Smooth muscle cell (in vitro differentiated cells): ENCODE data around the gene EXOSC7. TPM values are rescaled to one million over a fixed set of nuclear protein-coding genes. Genes with fewer than 3 reads are reported as not detected.

ENCODE experiments used
- DNase-seq: peaks from one replicate; lab custom pipeline; 2025; ENCODE audit not compliant: unreplicated experiment; lab: John Stamatoyannopoulos, UW
- H2AFZ ChIP-seq: fragments of 200-600 bp; sonication (generic); 2 replicates; pipeline ENCODE4 v1.6.0; 2016; ENCODE audit warnings: antibody characterized with exemption, low read depth, mild to moderate bottlenecking
- H3F3A ChIP-seq: fragments of 200-600 bp; sonication (generic); 2 replicates; pipeline ENCODE4 v1.6.0; 2017; ENCODE audit warnings: antibody characterized with exemption, low read depth
- H3K27ac ChIP-seq: fragments of 200-600 bp; sonication (generic); 2 replicates; pipeline ENCODE4 v1.5.1; 2016; ENCODE audit warnings: low read depth, mild to moderate bottlenecking
- H3K27me3 ChIP-seq: fragments of 200-600 bp; sonication (generic); 2 replicates; pipeline ENCODE4 v1.6.1; 2016; ENCODE audit warnings: low read depth, mild to moderate bottlenecking
- H3K36me3 ChIP-seq: fragments of 200-600 bp; sonication (generic); 2 replicates; pipeline ENCODE4 v1.5.1; 2016; ENCODE audit warnings: low read depth
- H3K4me1 ChIP-seq: fragments of 200-600 bp; sonication (generic); 2 replicates; pipeline ENCODE4 v1.5.1; 2016; ENCODE audit warnings: low read depth
- H3K4me2 ChIP-seq: fragments of 200-600 bp; sonication (generic); 2 replicates; pipeline ENCODE4 v1.6.0; 2016; ENCODE audit warnings: mild to moderate bottlenecking
- H3K4me3 ChIP-seq: fragments of 200-600 bp; sonication (generic); 2 replicates; pipeline ENCODE4 v1.5.1; 2016; ENCODE audit warnings: mild to moderate bottlenecking
- H3K79me2 ChIP-seq: fragments of 200-600 bp; sonication (generic); 2 replicates; pipeline ENCODE4 v1.6.0; 2016; ENCODE audit warnings: low read depth, mild to moderate bottlenecking
- H3K9ac ChIP-seq: fragments of 200-600 bp; sonication (generic); 2 replicates; pipeline ENCODE4 v1.6.0; 2016; ENCODE audit warnings: low read depth
- H3K9me3 ChIP-seq: fragments of 200-600 bp; sonication (generic); replicated peaks from 2 replicates; pipeline ENCODE4 v1.5.1; 2016; ENCODE audit warnings: low read depth
- H4K20me1 ChIP-seq: fragments of 200-600 bp; sonication (generic); 2 replicates; pipeline ENCODE4 v1.6.0; 2016; ENCODE audit warnings: low read depth
- CTCF ChIP-seq: fragments of 200-600 bp; sonication (generic); IDR thresholded peaks from 2 replicates; pipeline ENCODE4 v1.5.1; 2017; ENCODE audit warnings: borderline replicate concordance, mild to moderate bottlenecking, antibody characterized with exemption; ENCODE audit not compliant: insufficient read depth, poor library complexity, severe bottlenecking
- WGBS: methylation state at CpG from one replicate; pipeline ENCODE4 v1.1.7; 2016; ENCODE audit warnings: low lambda C conversion rate; 5-methylcytosine and 5-hydroxymethylcytosine counted together
- polyA plus RNA-seq: library from polyadenylated mRNA; unstranded; fragments of >200 nt; fragmentation: Nextera tagmentation; extraction: Ambion mirVana; gene quantifications from 2 replicates; pipeline ENCODE4 v1.2.1, GENCODE V29; 2016
- total RNA-seq: library from RNA; depleted of rRNA; stranded (reverse); fragments of >200 nt; gene quantifications from 2 replicates; pipeline ENCODE4 v1.2.3, GENCODE V29; 2014

Gene EXOSC7
- total and polyA plus RNA-seq, 2 experiments from 2014 or later, result 42.2 to 49.0 TPM

- WGBS, result 98% methylated on average over 5 of the region's 5 CpGs
- peaks cover 90% of the 10 kb centered on the region for H4K20me1 ChIP-seq
- no peaks in the 10 kb centered on the region for H3F3A ChIP-seq
- H3K27me3 ChIP-seq, result no peaks in the 10 kb centered on the region
- TF ChIP-seq CTCF, result no peak
- no peak overlapping the region for H2AFZ ChIP-seq
- no peak overlapping the region for H3K9ac ChIP-seq
- H3K79me2 ChIP-seq, result no peaks in the 10 kb centered on the region
- H3K36me3 ChIP-seq, result no peaks in the 10 kb centered on the region
- no peak overlapping the region for H3K27ac ChIP-seq
- DNase-seq, result no peak
- H3K9me3 ChIP-seq, result no peaks in the 10 kb centered on the region
- H3K4me1 ChIP-seq, result no peaks in the 10 kb centered on the region
- H3K4me3 ChIP-seq, result no peak overlapping the region
- H3K4me2 ChIP-seq, result no peak overlapping the region
Observed at GRCh38 chr3:44954304-44954703, 21.7 kb upstream of the EXOSC7 start.

- Histone ChIP-seq H3K79me2 (no peaks in the 10 kb centered on the region), H3K9me3 (no peaks in the 10 kb centered on the region), H3K27me3 (no peaks in the 10 kb centered on the region), H3K4me3 (no peak overlapping the region), H2AFZ (no peak overlapping the region), H3F3A (no peaks in the 10 kb centered on the region), H3K4me2 (no peak overlapping the region), H3K36me3 (no peaks in the 10 kb centered on the region), H3K4me1 (no peaks in the 10 kb centered on the region), H3K9ac (no peak overlapping the region), H3K27ac (no peak overlapping the region), H4K20me1 (peaks cover 90% of the 10 kb centered on the region)
- 58% methylated on average over 3 of the region's 3 CpGs for WGBS
- no peak for DNase-seq
- TF ChIP-seq CTCF, result no peak
Observed at GRCh38 chr3:44954962-44955361, 21.1 kb upstream of the EXOSC7 start.

GRCh38 chr3:44955917-44956316, 20.1 kb upstream of the EXOSC7 start:
- no peak for TF ChIP-seq CTCF
- WGBS, result 91% methylated on average over 1 of the region's 1 CpG
- no peak overlapping the region for H3K27ac ChIP-seq
- no peak overlapping the region for H3K9ac ChIP-seq
- no peaks in the 10 kb centered on the region for H3F3A ChIP-seq
- no peaks in the 10 kb centered on the region for H3K27me3 ChIP-seq
- peaks cover 90% of the 10 kb centered on the region for H4K20me1 ChIP-seq
- no peaks in the 10 kb centered on the region for H3K4me1 ChIP-seq
- H3K79me2 ChIP-seq, result peaks cover 4% of the 10 kb centered on the region
- no peak overlapping the region for H3K4me2 ChIP-seq
- no peak for DNase-seq
- H3K9me3 ChIP-seq, result no peaks in the 10 kb centered on the region
- H3K36me3 ChIP-seq, result no peaks in the 10 kb centered on the region
- H3K4me3 ChIP-seq, result no peak overlapping the region
- no peak overlapping the region for H2AFZ ChIP-seq

GRCh38 chr3:44957986-44958385, 18.1 kb upstream of the EXOSC7 start:
- no peaks in the 10 kb centered on the region for H3K4me1 ChIP-seq
- no peaks in the 10 kb centered on the region for H3F3A ChIP-seq
- peaks cover 8% of the 10 kb centered on the region for H3K79me2 ChIP-seq

More at GRCh38 chr3:44957986-44958385, 18.1 kb upstream of the EXOSC7 start:
- Histone ChIP-seq H3K4me3 (no peak overlapping the region), H3K9me3 (no peaks in the 10 kb centered on the region), H2AFZ (no peak overlapping the region), H3K27me3 (no peaks in the 10 kb centered on the region), H3K9ac (no peak overlapping the region), H3K4me2 (no peak overlapping the region), H4K20me1 (peaks cover 94% of the 10 kb centered on the region), H3K36me3 (no peaks in the 10 kb centered on the region), H3K27ac (no peak overlapping the region)
- no peak for DNase-seq
- no peak for TF ChIP-seq CTCF
- 90% methylated on average over 4 of the region's 4 CpGs for WGBS
